HCEC 1CT (cell line): ENCODE data around the gene TIMP4.
A peak's percentile ranks its signal among the peaks of the same experiment; 100 is the strongest.

Experiments
- DNase-seq: peaks from one replicate; pipeline ENCODE4 v3.0.0-alpha.2; 2017

TIMP4 gene

DNA sequence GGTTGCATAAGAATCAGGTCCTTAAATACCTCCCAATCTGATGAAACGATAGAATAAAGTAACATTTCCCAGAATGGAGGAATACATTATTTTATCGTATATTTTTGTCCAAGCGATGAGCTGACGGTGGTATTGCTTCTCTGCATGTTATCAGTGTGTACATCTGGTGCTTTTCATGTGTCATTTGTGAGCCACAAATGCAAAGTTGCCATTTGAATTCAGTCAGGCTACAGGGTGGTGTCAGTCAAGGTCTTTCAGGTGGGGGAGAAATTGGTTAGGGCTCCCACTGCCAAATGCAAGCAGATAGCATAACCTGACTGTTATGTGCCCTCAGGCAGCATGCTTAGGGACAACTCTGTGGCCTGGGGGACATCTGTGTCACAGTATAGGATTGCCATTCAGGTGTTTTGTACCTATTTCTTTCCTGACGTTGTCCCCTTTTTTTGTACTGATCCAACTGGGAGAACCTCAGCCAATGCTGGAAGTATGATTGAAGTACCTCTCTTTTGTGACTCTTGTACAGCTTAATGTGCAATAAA lies 26.5 kb upstream of the TIMP4 start:
- no peak for DNase-seq

DNA sequence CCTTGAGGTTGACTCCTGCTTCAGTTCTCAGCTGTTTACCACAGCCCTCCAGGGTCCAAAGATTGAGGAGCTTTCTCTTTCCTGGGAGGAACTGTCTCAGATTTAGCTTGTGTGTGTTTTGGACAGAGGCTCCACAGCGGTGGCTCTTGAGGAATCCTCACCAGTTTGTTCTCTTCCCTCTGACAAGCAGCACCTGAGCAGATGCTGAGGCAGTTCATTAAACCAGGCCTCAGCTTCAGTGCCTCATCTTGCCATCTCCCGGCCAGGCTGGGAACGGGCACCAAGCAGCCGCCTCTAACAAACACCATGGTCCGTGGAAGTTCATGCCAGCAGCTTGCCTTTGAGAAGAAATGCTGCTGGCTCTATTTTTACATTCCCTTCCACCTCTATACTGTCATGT lies 25.8 kb upstream of the TIMP4 start:
- no peak for DNase-seq

- no peak for DNase-seq
These were observed 24.2 kb upstream of the TIMP4 start for GRCh38 chr3:12182687-12183441.

GRCh38 chr3:12181806-12182205 lies 23.1 kb upstream of the TIMP4 start:
- no peak for DNase-seq

GRCh38 chr3:12181301-12181700 lies 22.6 kb upstream of the TIMP4 start:
- no peak for DNase-seq

DNA sequence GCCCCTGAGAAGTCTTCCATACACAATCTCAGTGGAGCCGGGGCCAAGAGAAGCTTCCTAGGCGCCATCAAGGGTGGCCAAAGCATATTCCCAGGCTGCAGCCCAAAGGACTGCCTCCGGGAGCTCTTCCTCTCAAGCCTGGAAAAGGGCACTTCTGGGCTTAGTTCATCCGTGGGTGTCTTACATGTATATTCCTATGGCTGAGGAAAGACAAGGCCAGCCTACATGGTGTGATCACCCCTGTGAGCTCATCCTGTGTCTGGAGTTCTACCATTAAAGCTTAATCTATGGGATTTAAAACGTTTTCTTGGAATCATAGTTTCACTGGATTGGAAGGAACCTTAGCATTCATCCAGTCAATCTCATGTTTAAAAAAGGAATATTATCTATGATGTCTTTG lies 21.9 kb upstream of the TIMP4 start:
- DNase-seq: no peak

GRCh38 chr3:12180218-12180617 lies 21.5 kb upstream of the TIMP4 start:
- DNase-seq: no peak

- no peak for DNase-seq
These were observed 20.7 kb upstream of the TIMP4 start for GRCh38 chr3:12179441-12179840.

DNA sequence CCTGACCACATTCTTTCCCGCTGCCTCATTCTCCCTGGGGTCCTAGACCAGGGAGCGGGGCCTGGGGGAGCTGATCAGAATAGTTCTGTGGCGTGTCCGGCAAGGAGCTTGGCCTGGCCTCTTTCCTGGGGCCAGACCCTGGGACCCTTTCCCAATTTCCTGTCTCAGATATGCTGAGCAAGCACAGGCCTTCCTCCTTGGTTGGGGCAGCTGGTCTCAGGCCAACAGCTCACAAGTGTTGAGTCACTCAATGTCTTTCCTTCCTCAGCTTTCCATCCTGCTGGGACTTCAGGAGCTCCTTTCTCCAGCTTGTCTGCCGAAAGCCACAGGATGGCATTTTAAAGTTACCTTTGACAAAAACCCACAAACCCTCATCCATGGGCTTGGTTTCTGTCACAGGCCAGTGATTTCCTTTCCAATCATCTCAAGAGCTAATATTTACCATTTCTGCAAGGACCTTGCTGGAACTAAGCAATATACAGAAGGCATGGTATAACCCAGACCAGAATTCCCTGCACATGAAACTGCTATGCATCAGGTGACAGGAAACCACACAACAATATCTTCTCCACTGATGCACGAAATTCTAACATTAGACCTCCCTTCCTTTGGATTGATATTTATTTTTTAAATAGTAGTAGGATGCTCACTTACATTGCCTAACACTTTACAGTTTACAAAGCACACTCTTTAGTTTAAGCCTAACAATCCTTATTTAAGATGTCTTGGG lies 19.5 kb upstream of the TIMP4 start:
- DNase-seq: peak; percentile 65

- no peak for DNase-seq
These were observed 18.4 kb upstream of the TIMP4 start for GRCh38 chr3:12177126-12177525.

DNA sequence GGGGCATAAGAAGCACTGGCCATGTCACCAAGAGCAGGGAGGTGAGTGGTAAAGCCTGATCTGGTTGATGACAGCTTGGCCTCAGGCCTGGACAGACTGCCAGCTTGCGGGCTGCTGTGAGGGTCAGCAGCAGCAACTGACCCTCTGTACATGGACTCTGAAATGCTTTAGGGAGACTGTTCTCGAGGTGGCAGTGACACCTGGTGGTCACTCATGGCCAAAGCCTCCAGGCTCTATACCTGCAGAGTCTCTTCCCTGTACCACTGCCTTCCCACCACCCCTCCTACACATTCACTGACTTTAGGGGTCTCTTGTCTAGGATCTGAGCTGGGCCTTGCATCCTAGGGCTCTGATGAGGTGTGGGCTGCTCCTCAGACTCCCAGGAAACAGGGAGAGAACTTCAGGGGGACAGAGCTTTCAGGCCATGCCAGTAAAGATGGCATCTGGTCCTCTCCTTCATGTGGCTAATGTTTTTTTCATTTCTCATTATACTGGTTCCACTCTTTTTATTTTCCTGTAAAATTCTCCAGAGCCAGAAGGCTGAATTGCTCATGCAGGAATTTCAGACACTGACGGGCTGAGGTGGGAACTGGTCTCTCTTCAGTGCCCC lies 17.2 kb upstream of the TIMP4 start:
- DNase-seq: peak; percentile 59

GRCh38 chr3:12175137-12175593 lies 16.5 kb upstream of the TIMP4 start:
- peak; percentile 24 for DNase-seq

- peak; percentile 62 for DNase-seq
These were observed 11.5 kb upstream of the TIMP4 start for GRCh38 chr3:12170207-12170606.

GRCh38 chr3:12165909-12166308 lies 7.2 kb upstream of the TIMP4 start:
- DNase-seq: no peak

GRCh38 chr3:12159227-12159601 lies 502 bp upstream of the TIMP4 start:
- no peak for DNase-seq

DNA sequence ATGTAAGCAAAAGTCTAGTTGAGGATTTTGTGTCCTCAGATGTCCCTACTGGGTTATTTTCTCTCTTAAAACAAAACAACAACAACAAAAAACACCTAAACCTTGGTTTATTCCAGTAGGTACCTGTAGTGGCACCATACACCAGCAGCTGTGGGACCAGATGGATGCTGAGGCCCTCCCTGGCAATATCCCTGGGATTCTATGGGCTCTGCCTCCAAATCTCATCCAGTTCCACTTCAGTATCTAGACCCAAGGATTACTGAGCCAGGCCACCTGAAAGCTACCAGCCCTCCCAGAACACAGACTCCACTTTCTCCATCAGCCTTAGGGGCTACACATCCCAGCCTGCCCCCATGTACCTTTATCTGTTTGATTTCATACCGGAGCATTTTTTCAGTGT lies 1.7 kb downstream of the TIMP4 start:
- no peak for DNase-seq

GRCh38 chr3:12155828-12156227 lies 2.9 kb downstream of the TIMP4 start:
- peak; percentile 76 for DNase-seq

GRCh38 chr3:12155264-12155663 lies 3.4 kb downstream of the TIMP4 start:
- no peak for DNase-seq

DNA sequence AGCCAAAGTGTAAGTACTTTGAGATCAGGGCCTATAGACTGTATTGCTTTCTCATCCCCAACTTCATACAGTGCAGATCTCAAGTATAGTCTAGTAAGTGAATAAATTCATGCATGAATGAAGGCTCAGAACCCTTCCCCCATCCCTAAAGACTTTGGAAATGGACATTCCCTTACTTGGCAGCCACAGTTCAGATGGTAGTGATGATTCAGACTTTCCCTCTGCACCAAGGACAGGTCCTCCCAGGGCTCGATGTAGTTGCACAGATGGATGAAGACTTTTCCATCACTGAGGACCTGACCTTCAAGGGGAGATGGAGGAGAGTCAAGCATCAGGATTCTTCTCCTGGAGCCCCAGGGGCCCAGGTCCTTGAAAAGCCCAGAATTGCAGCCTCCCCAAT lies 4.6 kb downstream of the TIMP4 start:
- peak; percentile 12 for DNase-seq

DNA sequence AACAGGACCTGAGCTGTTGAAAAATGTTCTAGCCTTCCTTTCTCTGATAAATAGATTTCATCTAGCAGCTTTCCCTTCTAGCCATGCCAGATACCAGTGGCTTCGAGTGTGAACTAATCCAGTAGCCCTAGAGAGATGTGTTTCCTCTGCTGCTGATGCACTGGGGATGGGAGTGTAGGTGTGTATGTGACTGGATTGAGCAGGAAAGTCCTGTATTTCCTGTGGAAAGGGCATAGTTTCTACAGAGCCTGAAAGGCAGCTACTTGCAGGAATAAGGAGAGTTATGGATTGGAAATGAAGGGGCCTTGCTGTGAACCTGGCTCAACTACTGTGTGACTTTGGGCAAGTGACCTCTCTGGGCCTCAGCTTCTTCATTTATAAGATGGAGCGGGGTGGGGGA lies 8.6 kb downstream of the TIMP4 start:
- DNase-seq: no peak

GRCh38 chr3:12149029-12149428 lies 9.7 kb downstream of the TIMP4 start:
- no peak for DNase-seq

DNA sequence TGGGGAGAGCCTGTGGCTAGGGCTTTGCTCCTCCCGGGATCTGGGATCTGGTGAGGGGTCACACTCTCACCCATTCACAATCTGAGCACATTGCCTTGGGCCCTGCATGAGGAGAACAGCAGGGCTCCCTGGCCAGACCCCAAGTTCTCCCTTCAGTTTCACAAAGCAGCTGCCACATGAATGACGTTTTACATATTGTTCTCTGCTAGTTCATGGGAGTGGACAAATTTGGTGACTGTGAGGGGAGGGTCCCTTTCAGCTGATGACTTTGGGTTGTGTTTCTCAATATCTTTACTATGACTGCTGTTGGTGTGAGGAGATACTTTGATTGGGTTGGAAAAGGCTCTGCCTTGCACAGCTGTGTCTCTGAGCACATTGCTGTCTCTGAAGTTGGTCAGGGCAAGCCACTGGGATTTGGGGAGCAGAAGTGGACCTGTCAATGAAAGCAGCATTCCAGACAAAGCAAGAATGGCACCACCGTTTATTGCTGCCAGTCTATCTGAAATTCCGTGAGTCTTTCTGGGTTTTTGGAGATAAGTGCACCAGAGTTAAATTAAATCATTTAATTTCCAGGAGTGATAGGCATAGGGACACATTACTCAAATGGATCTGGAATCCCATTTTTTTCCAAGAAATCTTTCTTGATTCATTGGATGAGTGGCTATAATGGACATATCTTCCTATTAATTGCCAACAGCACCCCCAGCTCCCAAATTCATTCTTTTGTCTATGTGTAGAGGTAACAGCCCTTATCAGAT lies 10.3 kb downstream of the TIMP4 start:
- DNase-seq: no peak
